Immature natural killer cell (primary cell): ENCODE data around the gene RAB6B. TPM values are rescaled to one million over a fixed set of nuclear protein-coding genes. Genes with fewer than 3 reads are reported as not detected.

Experiments used
- DNase-seq, 3 donors: peaks; one replicate each; pipeline ENCODE4 v3.0.0; 2022; ENCODE audit warnings: mixed read lengths in 1 of 3
- H3K27ac Mint-ChIP-seq, 6 donors: one replicate each; pipeline ENCODE4 v1.8.0; 2020; ENCODE audit warnings: mixed read lengths in 6 of 6, mild to moderate bottlenecking in 5 of 6, inconsistent platforms in 4 of 6, moderate library complexity in 3 of 6
- H3K27me3 Mint-ChIP-seq, 3 donors: one replicate each; pipeline ENCODE4 v1.8.0; 2020 to 2021; ENCODE audit warnings: low read depth in 3 of 3, mild to moderate bottlenecking in 3 of 3, mixed read lengths in 3 of 3, moderate library complexity in 3 of 3, inconsistent platforms in 1 of 3
- H3K36me3 Mint-ChIP-seq, 3 donors: one replicate each; pipeline ENCODE4 v1.8.0; 2020; ENCODE audit warnings: mixed read lengths in 3 of 3, inconsistent platforms in 2 of 3, mild to moderate bottlenecking in 2 of 3
- H3K4me1 Mint-ChIP-seq, 2 donors: one replicate each; pipeline ENCODE4 v1.8.0; 2020; ENCODE audit warnings: inconsistent platforms in 2 of 2, mild to moderate bottlenecking in 2 of 2, mixed read lengths in 2 of 2, moderate library complexity in 1 of 2
- H3K4me3 Mint-ChIP-seq, 5 donors: one replicate each; pipeline ENCODE4 v1.8.0; 2020; ENCODE audit warnings: mild to moderate bottlenecking in 5 of 5, mixed read lengths in 5 of 5, inconsistent platforms in 3 of 5, moderate library complexity in 3 of 5
- H3K9me3 Mint-ChIP-seq, 6 donors: one replicate each; pipeline ENCODE4 v1.8.0; 2020; ENCODE audit warnings: mild to moderate bottlenecking in 6 of 6, mixed read lengths in 6 of 6, inconsistent platforms in 4 of 6, moderate library complexity in 3 of 6
- polyA plus RNA-seq, 3 donors: library from polyadenylated mRNA; unstranded; fragments of 300-500 nt; fragmentation: Illumina TruSeq; gene quantifications; one replicate each; pipeline ENCODE4 v1.2.3, GENCODE V29; 2021

Gene RAB6B
- polyA plus RNA-seq, 3 donors from 2014 or later: 0.46 to 0.53 TPM; not detected in 1

DNA sequence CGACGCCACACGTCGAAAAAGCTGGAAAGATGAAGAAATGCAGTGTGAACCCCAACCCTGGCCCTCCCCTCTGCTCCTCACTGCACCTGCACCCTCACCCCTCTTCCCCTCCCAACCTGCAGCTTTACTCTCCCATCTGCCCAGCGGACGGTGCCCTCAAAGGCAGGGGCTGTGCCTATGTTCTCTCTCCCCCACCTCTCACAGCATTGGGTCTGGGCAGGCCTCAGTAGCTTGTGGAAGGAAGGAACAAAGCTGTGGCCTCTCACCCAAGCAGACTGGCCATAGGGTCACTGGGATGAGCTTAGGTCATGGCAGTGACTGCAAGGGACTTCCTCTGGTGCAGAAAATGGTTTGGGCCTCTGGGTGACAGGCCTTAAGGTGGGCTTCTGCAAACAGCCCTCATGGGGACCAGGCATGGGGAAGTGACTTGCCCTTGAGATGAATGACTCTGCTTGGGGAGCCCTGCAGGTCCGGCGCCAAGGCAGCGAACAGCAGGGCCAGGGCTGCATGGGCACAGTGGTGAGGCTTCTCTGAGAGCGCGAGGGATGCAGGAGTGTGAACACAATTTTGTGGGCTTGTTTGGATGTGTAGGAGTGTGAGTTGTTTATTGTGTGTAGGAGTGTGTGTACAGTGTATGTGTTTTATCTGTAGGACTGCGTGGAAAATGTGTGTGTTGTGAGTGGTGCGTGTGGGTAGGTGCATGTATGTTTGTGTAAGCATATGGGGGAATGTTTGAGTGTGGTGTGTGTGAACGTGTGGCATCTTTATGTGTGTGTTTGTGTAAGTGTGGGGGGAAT lies 60.9 kb downstream of the RAB6B start:
- DNase-seq: no peak
- H3K4me1 Mint-ChIP-seq: no peaks in the 10 kb centered on the region
- no peak overlapping the region for H3K4me3 Mint-ChIP-seq

DNA sequence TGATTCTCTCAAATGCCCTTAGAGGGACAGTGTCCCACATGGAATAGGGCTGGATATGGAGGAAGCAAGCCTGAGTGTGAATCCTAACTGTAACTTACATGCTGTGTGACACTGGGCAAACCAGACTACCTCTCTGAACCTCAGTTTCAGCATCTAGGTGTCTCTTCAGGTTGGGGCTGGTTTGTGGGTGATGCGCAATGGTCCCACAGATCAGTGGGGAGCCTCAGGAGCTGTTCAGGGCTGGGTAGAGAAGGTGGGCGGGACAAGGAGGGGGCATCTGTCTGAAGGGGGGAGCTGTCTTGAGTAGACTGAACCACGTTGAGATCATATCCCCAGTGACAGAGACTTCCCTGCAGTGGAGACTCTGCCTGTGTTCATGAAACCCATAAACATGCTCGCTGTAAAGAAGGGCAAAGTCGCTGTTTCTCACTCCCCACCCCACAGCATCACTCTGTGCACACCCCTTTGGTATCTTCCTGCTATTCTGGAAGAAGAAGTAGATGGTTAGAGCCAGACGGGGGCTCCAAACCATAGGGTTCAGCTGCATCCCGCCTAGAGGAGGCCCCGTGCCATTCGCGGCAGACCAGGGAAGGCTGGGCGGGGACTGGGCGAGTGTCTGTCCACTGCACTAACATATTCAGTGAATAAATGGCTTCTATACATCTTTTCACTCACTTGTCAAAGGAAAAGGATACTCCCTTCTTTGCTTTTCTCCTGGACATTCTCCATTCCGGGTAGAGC lies 61.6 kb downstream of the RAB6B start:
- Mint-ChIP-seq H3K4me1 (no peaks in the 10 kb centered on the region), H3K4me3 (no peak overlapping the region), H3K27ac (no peak overlapping the region), H3K27me3 (peaks cover 0 to 2% (median 1%) of the 10 kb centered on the region in 3 donors), H3K36me3 (no peaks in the 10 kb centered on the region), H3K9me3 (no peaks in the 10 kb centered on the region)
- no peak for DNase-seq

More for the DNA sequence above, 60.9 kb downstream of the RAB6B start:
- H3K9me3 Mint-ChIP-seq: no peaks in the 10 kb centered on the region
- no peak overlapping the region for H3K27ac Mint-ChIP-seq
- peaks cover 0 to 2% (median 0%) of the 10 kb centered on the region in 3 donors for H3K27me3 Mint-ChIP-seq
- no peaks in the 10 kb centered on the region for H3K36me3 Mint-ChIP-seq

DNA sequence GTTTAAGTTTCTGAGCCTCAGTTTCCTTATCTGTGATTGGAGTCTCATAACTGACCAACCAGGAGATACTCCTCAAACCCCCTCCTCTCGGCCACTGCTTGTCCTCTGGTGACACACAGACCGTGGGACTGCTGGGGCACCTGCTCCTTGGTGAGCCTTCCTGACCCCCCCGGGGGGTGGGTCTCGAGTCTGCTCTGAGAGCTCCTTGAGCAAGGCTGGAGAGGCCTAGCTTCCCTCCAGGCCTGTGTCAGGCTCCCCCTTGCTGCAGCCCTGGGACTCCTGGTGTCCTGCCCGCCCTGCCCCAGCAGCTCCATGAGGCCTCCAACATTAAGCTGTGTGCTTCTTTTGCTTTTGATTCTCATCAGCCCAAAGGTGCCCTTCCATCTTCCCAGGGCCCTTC lies 62.4 kb downstream of the RAB6B start:
- Mint-ChIP-seq H3K36me3 (no peaks in the 10 kb centered on the region), H3K27me3 (peaks cover 1 to 6% (median 2%) of the 10 kb centered on the region in 3 donors), H3K27ac (no peak overlapping the region), H3K4me1 (no peaks in the 10 kb centered on the region), H3K4me3 (no peak overlapping the region), H3K9me3 (no peaks in the 10 kb centered on the region)
- no peak for DNase-seq

DNA sequence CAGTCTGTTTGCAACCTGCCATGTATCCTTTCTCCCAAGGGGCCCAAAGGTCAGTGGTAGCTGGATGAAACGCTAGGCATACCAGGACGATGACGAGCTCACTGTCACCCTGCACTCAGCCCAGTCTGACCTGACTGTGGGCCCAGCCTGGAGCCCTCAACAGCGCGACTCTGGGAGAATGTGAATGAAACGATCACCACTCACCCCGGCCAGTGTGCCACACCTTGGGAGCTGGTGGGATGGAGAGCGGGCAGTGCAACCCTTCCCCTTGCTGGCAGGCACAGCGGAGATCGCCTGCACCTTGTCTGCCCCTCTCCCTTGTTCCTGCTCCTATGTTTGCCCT lies 62.9 kb downstream of the RAB6B start:
- no peaks in the 10 kb centered on the region for H3K9me3 Mint-ChIP-seq
- no peak for DNase-seq
- no peak overlapping the region for H3K4me3 Mint-ChIP-seq
- H3K4me1 Mint-ChIP-seq: no peaks in the 10 kb centered on the region
- H3K27me3 Mint-ChIP-seq: peaks cover 1 to 6% (median 2%) of the 10 kb centered on the region in 3 donors
- H3K27ac Mint-ChIP-seq: no peak overlapping the region
- H3K36me3 Mint-ChIP-seq: no peaks in the 10 kb centered on the region

DNA sequence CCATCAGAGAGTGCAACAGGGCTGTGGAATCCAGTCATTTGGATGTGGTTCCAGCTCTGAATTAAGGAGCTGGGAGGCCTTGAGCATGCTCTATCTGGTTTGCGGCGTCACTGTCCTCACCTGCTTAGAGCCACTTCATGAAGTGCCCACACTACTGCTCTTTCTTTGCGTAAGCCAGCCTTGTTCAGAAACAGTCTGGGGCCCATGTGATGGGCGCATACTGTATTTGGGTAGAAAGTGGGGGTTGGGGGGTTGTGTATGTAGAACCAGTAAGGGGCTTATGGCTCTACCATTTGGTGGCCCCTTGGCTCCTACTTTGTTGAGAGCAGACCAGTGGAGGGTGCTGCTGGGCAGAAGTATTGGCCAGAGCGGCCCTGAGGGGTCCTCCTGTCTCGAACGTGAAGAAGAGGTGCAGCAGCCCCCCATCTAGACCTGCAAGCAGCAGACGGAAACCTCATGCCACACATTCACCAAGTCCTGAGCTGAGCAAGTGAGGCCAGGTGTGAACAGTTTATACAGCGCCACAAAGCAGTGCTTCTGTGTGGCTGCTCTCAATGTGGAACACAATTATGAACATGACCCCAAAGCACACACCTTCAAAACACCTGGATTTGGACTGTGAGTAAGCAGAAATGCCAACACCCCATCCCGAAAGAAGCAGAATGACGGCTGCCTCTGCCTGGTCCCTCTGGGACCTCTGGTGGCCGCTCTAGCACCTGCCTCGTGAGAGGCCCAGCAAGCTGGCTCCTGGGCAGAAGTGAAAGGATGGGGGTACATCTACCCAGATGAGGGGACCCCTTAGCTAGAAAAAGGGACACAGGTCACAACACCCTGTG lies 63.5 kb downstream of the RAB6B start:
- no peak for DNase-seq
- Mint-ChIP-seq H3K36me3 (no peaks in the 10 kb centered on the region), H3K27me3 (peaks cover 1 to 6% (median 2%) of the 10 kb centered on the region in 3 donors), H3K9me3 (no peaks in the 10 kb centered on the region), H3K4me1 (no peaks in the 10 kb centered on the region), H3K27ac (no peak overlapping the region), H3K4me3 (no peak overlapping the region)

DNA sequence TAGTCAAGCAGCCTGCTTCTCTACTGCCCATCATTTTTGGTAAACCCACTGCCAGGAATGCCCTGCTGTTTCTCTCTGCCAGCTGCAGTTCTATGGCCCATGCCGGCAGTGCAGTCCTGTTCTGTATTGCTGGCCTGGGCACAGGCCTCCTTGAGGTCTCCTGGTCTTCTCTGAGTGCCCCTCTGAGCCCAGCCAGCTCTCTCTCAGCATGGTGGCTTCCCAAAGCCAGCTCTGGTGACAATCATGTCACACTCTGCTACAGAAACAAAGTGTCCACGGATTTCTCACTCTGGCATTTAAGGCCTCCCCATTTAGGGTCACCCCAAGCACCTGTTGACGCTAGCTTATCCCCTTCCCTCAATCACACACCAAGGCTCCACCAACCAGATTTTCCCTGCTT lies 65.6 kb downstream of the RAB6B start:
- Mint-ChIP-seq H3K9me3 (no peaks in the 10 kb centered on the region), H3K36me3 (peaks cover 6 to 13% (median 6%) of the 10 kb centered on the region in 3 donors), H3K4me1 (no peaks in the 10 kb centered on the region), H3K4me3 (no peak overlapping the region), H3K27me3 (peaks cover 1 to 6% (median 2%) of the 10 kb centered on the region in 3 donors), H3K27ac (no peak overlapping the region)
- no peak for DNase-seq

DNA sequence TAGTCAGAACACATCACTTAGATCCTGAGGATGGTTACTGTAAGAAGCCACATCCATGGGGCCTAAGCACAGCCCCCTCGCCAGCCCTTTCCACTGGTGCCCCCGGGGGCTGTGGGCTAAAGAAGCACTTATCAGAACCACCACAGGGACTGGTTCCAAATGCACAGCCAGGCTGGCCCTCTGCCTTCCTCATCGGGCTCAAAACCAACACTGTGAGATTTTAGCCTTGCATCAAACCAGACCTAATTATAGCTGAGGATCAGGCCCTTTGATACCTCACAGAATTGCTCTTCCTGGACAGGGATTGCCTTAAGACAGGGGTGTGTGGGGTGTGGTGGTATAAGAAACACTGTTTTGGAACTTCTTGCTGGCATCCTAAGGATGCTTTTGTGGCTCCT lies 66.4 kb downstream of the RAB6B start:
- H3K4me1 Mint-ChIP-seq: no peaks in the 10 kb centered on the region
- no peak for DNase-seq
- H3K36me3 Mint-ChIP-seq: peaks cover 6 to 18% (median 10%) of the 10 kb centered on the region in 3 donors
- no peaks in the 10 kb centered on the region for H3K9me3 Mint-ChIP-seq
- peaks cover 1 to 6% (median 2%) of the 10 kb centered on the region in 3 donors for H3K27me3 Mint-ChIP-seq
- no peak overlapping the region for H3K27ac Mint-ChIP-seq
- no peak overlapping the region for H3K4me3 Mint-ChIP-seq

DNA sequence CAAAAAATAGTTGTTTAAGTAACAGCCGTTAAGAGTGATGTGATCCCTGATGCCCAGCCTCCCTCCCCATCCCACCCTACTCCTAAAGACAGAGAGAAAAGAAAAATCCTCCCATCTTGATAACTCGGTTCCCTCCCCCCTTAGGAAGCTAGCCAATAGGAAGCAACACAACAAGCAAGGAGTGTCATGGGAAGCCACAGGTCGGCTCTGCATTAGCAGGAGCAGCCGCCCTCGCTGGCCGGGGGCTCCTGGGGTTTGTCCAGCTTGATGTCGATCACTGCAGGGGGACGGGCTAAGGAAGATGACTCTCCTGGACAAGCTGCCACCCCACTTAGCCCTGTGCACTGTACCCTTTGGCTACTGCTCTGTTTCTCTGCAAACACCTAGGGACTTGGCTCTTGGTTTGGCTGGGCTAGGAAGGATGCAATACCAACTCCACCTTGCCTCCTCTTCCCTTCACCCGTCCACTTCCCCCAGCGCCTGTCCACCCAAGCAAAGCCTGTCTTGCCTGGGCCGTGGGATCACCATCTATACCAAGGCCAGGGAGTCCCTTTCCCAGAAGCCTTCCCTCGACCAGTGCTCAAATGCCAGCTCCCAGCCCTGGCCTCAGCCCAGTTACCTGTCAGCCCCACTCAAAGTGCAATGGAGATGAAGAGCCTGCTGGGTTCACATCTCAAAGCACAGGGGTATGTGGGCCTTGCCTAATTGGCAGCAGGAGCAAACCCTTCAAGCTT lies 66.9 kb downstream of the RAB6B start:
- Mint-ChIP-seq H3K4me1 (no peaks in the 10 kb centered on the region), H3K27me3 (peaks cover 0 to 6% (median 1%) of the 10 kb centered on the region in 3 donors), H3K4me3 (no peak overlapping the region)

DNA sequence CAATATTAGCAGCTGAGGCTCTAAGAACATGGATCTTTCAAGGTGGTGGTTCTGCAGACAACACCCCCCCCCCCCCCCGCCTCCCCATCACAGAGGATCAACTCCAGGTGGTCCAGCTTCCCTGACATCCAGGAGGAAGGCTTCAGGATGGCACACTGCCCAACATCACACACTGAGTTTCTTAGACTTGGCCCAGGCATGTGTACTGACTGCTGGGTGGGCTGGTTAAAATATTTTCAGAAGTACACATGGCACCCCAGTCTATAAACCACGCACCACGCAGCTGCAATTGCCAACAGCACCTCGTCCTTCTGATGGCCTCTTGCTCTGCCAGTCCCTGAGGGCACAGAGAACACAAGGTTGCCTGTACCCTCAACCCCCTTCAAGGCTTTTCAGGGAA lies 68.0 kb downstream of the RAB6B start:
- Mint-ChIP-seq H3K9me3 (no peaks in the 10 kb centered on the region), H3K36me3 (peaks cover 15 to 32% (median 16%) of the 10 kb centered on the region in 3 donors), H3K4me1 (no peaks in the 10 kb centered on the region), H3K27ac (no peak overlapping the region), H3K4me3 (no peak overlapping the region), H3K27me3 (peaks cover 0 to 6% (median 1%) of the 10 kb centered on the region in 3 donors)
- DNase-seq: no peak

More for the DNA sequence above, 66.9 kb downstream of the RAB6B start:
- no peaks in the 10 kb centered on the region for H3K9me3 Mint-ChIP-seq
- no peak overlapping the region for H3K27ac Mint-ChIP-seq
- peaks cover 11 to 24% (median 15%) of the 10 kb centered on the region in 3 donors for H3K36me3 Mint-ChIP-seq
- no peak for DNase-seq

DNA sequence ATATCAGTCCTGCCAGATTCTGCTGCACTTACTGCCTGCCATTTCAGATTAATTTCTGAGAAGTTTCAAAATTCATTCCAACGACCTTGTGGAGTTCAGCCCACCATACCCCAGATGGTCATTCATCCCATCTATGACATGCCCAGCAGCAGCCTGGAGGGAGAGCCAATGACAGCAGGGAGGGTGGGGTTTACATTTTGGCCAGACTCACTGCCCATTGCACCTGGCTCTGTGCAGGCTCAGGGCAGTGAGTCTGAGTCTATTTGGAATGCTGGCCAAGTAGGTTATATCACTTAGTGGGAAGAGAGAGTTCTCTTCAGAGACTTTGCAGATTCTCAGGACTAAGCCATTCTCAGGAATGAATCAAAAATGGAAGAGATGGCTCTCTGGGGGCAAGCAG lies 68.5 kb downstream of the RAB6B start:
- H3K4me3 Mint-ChIP-seq: no peak overlapping the region
- H3K4me1 Mint-ChIP-seq: no peaks in the 10 kb centered on the region
- DNase-seq: no peak
- no peak overlapping the region for H3K27ac Mint-ChIP-seq
- no peaks in the 10 kb centered on the region for H3K9me3 Mint-ChIP-seq
- peaks cover 0 to 7% (median 1%) of the 10 kb centered on the region in 3 donors for H3K27me3 Mint-ChIP-seq
- peaks cover 15 to 35% (median 16%) of the 10 kb centered on the region in 3 donors for H3K36me3 Mint-ChIP-seq

DNA sequence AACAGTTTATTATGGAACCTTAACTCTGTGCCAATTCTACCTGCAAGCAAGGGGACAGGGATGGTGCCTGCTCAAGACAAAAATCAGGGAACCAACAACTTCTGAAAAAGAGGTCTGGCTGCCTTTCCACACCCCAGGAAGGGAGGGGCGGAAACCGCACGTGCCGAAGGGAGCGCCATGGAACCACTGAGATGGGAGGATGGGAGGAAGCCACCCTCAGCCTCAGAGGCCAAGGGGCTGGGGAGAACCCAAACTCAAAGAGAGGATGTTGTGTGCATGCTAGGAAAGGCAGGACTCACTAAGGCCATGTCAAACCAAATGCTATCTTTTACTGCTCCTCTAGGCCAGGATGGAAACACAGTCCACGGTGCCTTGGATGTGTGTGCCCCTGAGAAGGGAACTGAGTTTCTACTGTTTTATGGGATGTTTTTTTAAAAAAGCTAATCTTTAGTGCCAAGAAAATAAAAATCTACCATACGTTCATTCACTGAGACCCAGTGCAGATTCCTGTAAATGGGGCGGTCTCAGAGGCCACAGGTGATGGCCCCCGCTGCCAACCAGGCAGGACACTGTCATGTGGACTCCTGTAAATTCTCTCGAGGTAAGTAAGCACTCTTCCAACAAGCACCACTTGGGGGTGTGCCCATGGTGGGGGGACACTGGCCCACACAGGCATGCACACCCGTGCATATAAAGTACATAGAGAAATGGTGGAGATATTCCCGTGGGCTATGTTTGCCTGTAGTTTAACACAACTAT lies 69.5 kb downstream of the RAB6B start:
- H3K4me3 Mint-ChIP-seq: no peak overlapping the region
- H3K27me3 Mint-ChIP-seq: peaks cover 0 to 7% (median 1%) of the 10 kb centered on the region in 3 donors
- H3K36me3 Mint-ChIP-seq: peaks cover 17 to 41% (median 19%) of the 10 kb centered on the region in 3 donors
- DNase-seq: no peak
- H3K9me3 Mint-ChIP-seq: no peaks in the 10 kb centered on the region
- no peaks in the 10 kb centered on the region for H3K4me1 Mint-ChIP-seq
- H3K27ac Mint-ChIP-seq: no peak overlapping the region

DNA sequence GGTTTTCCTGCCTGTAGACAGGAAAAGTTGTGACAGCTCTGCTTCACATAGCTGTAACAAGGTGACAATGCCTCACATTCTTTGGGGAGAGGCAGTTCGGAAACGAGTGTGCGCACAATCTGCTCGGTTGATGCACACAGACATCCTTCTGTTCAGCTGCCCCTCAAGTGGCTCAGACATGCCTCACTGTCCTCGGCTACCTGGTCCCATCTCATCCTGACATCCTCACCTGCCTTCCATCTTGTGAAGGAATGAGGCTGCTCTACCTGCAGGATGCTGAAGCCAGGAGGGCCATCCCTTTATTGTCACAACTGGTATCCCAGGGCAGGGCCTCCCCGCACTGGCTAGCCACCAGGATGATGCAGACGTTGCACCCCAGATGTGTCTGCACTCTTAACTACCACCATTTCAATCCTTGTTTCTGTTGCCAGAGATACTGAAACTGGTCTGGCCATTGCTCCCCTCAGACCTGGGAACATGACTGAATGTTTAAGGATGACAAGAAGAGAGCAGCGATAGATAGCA lies 70.7 kb downstream of the RAB6B start:
- Mint-ChIP-seq H3K27me3 (peaks cover 0 to 7% (median 1%) of the 10 kb centered on the region in 3 donors), H3K4me3 (no peak overlapping the region), H3K4me1 (no peaks in the 10 kb centered on the region), H3K27ac (no peak overlapping the region), H3K36me3 (peaks cover 21 to 52% (median 28%) of the 10 kb centered on the region in 3 donors), H3K9me3 (no peaks in the 10 kb centered on the region)
- DNase-seq: no peak
